A204.1 (cell line): ENCODE data around the gene KASH5.
A peak's percentile ranks its signal among the peaks of the same experiment; 100 is the strongest.
"Not testable (repeated sequence)": the region's sequence is repeated elsewhere in the genome, so short reads cannot be mapped to it uniquely, and the experiment has no call there.

Experiments used
- FAIRE-seq: peaks from 2 replicates; lab custom pipeline; 2012; peaks lifted over from hg19 to GRCh38; lab: Jason Lieb, UNC

Gene KASH5

GRCh38 chr19:49439836-49440235, 51.8 kb downstream of the KASH5 start:
- no peak for FAIRE-seq

GRCh38 chr19:49440439-49441209, 52.6 kb downstream of the KASH5 start:
- FAIRE-seq, result no peak

GRCh38 chr19:49441210-49441959, 53.3 kb downstream of the KASH5 start, which contains the start of gene SLC17A7:
TSS of gene SLC17A7 (minus strand) at chr19:49441527. CDS start at chr19:49441379, 148 bp downstream.
- FAIRE-seq, result no peak

- FAIRE-seq, result no peak
Observed at GRCh38 chr19:49441960-49442350, 53.9 kb downstream of the KASH5 start.

- no peak for FAIRE-seq
Observed at GRCh38 chr19:49442354-49442753, 54.3 kb downstream of the KASH5 start.

- no peak for FAIRE-seq
Observed at GRCh38 chr19:49442771-49443365, 54.8 kb downstream of the KASH5 start.

GRCh38 chr19:49443366-49444099, 55.5 kb downstream of the KASH5 start:
- FAIRE-seq, result peak; percentile 83

GRCh38 chr19:49444100-49444700, 56.2 kb downstream of the KASH5 start:
- FAIRE-seq, result not testable (repeated sequence)

- FAIRE-seq, result no peak
Observed at GRCh38 chr19:49445997-49446396, 57.9 kb downstream of the KASH5 start.

- FAIRE-seq, result no peak
Observed at GRCh38 chr19:49447485-49448431, 59.7 kb downstream of the KASH5 start.

- no peak for FAIRE-seq
Observed at GRCh38 chr19:49448432-49448786, 60.4 kb downstream of the KASH5 start.

- no peak for FAIRE-seq
Observed at GRCh38 chr19:49450405-49450804, 62.4 kb downstream of the KASH5 start.

GRCh38 chr19:49451430-49452181, 63.6 kb downstream of the KASH5 start, which contains the start of gene PIH1D1:
TSS of gene PIH1D1 (minus strand) at chr19:49451814. CDS start at chr19:49451574, 240 bp downstream.
- peak; percentile 98 for FAIRE-seq

GRCh38 chr19:49453013-49453756, 65.1 kb downstream of the KASH5 start, which contains the start of gene ALDH16A1:
TSS of gene ALDH16A1 (plus strand) at chr19:49453225. CDS start at chr19:49453332, 107 bp downstream.
- peak; percentile 82 for FAIRE-seq

GRCh38 chr19:49453757-49454240, 65.8 kb downstream of the KASH5 start:
- FAIRE-seq, result no peak

- FAIRE-seq, result no peak
Observed at GRCh38 chr19:49455773-49456172, 67.7 kb downstream of the KASH5 start.

- no peak for FAIRE-seq
Observed at GRCh38 chr19:49456326-49456725, 68.3 kb downstream of the KASH5 start.

- FAIRE-seq, result no peak
Observed at GRCh38 chr19:49458567-49458903, 70.5 kb downstream of the KASH5 start.

GRCh38 chr19:49459388-49459787, 71.3 kb downstream of the KASH5 start:
- FAIRE-seq, result no peak
